ENCODE results near the gene PLXNA4.

The PLXNA4 gene

DNA sequence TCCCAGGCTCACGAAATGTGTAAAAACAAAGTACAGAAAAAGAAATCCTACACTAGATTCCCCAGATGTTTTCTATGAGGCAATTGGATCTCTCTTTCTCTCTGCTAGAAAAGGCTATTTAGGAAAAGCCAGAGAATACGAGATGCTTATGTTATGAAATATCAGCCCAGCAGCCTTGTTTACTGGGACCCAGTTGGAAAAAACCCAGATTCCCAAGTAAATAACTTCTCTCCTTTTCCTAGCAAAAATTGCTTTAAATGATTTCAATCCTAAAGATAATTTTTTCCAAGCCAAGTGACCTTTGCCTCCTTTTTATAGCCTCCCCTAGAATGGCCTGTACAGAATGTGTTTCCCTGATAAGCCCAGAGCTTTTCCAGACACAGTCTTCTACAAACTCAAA, 199.3 kb downstream of the PLXNA4 start:
- TF ChIP-seq, protein P1, sequence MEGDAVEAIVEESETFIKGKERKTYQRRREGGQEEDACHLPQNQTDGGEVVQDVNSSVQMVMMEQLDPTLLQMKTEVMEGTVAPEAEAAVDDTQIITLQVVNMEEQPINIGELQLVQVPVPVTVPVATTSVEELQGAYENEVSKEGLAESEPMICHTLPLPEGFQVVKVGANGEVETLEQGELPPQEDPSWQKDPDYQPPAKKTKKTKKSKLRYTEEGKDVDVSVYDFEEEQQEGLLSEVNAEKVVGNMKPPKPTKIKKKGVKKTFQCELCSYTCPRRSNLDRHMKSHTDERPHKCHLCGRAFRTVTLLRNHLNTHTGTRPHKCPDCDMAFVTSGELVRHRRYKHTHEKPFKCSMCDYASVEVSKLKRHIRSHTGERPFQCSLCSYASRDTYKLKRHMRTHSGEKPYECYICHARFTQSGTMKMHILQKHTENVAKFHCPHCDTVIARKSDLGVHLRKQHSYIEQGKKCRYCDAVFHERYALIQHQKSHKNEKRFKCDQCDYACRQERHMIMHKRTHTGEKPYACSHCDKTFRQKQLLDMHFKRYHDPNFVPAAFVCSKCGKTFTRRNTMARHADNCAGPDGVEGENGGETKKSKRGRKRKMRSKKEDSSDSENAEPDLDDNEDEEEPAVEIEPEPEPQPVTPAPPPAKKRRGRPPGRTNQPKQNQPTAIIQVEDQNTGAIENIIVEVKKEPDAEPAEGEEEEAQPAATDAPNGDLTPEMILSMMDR (conservative IDR thresholded peaks at IDR 0.05; ENCODE audit: low read depth, low read length), result no peak

DNA sequence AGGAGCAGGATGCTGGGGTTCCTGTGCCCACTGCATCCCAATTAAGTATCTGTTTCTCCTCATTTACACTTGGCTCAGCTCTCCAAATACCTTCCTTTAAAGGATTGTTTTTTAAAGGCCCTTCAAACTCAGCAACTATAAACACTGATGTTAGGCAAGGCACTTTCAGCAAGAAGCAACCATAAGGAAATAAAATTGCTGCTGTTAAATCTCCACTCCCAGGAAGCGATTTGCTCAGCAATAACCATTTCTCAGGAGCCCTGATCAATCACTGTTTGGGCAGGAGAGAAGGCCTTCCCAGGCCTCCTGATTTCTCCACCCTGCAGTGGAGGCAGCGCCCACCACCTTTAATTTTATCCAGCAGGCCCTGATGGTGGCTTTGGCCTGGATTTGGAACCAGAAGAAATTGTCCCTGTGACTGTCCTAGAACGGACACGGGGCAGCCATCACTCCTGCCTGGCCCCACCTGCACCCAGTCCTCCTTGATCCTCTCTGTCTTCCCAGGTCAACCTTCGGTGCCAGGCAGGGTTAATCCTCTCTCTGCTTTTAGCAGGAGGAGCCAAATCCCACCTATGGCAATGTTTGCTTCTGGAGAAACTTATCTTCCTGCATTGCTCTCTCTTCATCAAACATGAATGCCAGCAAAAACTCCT, 199.8 kb downstream of the PLXNA4 start:
- DNase-seq (ENCODE audit: low read depth), result no peak
- TF ChIP-seq, protein P1 (conservative IDR thresholded peaks at IDR 0.05; ENCODE audit: low read depth, low read length), result no peak
- no peak overlapping the region for H3K4me3 ChIP-seq (ENCODE audit: low read depth, low read length)

More for the DNA sequence above, 199.3 kb downstream of the PLXNA4 start:
- no peak for DNase-seq (ENCODE audit: low read depth)
- no peak overlapping the region for H3K4me3 ChIP-seq (ENCODE audit: low read depth, low read length)

DNA sequence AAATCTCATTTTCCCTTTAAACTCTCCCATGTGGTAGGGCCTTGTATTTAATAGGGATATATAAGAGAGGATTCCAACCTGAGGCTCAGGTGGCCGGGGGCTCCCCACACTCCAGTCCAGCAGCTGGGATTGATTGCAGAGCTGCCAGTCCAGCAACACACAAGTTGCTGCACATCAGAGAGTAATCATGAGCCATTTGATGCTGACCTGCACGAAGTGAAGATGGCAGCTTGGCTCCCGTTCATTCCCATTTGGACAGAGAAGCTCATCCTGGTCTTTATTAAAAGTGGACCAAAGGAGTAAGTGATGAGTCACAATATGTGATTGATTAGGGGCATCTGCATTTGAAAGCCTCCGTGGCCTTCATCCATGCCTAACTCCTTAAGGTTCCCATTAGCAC, 202.4 kb downstream of the PLXNA4 start:
- no peak for DNase-seq (ENCODE audit: low read depth)
- TF ChIP-seq, protein P1 (conservative IDR thresholded peaks at IDR 0.05; ENCODE audit: low read depth, low read length), result no peak
- H3K4me3 ChIP-seq (ENCODE audit: low read depth, low read length), result no peak overlapping the region

DNA sequence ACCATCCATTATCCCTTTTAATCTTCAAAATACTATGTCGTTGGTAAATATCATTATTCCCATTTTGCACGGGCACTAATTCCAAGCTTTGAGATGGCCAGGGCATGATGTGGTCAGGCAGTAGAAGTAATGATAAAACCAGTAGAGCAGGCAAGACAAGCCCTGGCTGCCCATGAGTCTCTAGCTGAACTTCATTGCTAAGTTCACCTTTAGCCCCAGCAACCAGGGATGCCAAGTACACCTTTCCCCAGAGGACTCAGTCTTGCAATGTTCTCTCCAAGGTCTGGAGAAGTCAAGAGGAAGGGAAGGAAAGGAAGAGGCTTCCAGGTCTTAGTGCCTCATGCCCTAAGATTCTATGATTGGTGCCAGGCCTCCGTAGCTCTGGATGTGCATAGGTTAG, 203.2 kb downstream of the PLXNA4 start:
- no peak overlapping the region for H3K4me3 ChIP-seq (ENCODE audit: low read depth, low read length)
- TF ChIP-seq, protein P1 (conservative IDR thresholded peaks at IDR 0.05; ENCODE audit: low read depth, low read length), result no peak
- no peak for DNase-seq (ENCODE audit: low read depth)

DNA sequence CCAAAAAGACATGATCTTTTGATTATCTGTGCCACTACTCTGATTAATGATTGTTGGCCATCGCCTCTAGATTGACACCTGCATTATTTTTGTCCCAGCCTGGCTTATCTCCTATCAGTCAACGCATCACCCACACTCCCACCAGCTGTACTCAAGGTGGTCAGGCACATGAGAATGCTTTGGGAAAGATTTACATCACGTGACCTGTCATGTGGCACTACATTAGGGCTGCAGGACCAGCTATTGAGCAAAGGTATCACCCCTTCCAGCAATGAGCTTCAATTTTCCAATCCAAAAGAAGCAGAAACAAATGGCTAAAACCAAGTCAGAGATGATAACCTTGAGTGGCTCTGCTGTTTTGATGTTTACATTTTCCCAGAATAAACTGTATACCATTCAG, 204.3 kb downstream of the PLXNA4 start:
- H3K4me3 ChIP-seq (ENCODE audit: low read depth, low read length), result no peak overlapping the region
- TF ChIP-seq, protein P1 (conservative IDR thresholded peaks at IDR 0.05; ENCODE audit: low read depth, low read length), result no peak
- DNase-seq (ENCODE audit: low read depth), result no peak

DNA sequence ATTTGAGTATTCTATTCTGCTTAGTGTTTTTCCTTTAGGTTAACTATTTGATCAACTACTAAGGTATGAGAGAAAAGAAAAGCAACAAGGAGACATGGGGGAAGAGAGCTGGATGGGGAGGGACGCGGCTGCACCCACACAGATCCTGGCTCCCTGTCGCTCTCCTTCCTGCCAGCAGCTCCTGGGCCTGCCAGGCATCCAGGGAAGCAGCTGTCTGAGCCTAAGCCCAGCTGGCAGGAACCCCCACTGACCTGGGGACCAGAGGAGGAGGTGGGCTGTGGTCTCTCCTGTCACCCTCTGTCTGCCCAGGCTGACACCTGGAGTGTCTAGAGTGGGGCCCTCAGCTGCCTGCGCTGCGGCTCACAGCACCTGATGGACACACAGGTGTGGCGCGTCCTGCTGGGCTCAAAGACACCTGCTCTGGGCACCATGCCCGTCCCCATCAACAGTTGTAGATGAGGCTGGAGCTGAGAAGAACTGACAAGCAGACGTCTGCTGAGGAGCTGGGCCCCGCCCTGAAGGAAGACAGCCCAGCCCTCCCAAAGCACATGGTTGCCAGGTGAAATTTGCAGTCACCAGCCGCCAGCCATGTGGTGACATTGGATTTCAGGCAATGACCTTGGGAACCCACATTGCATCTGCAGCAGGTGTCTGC, 207.9 kb downstream of the PLXNA4 start:
- TF ChIP-seq, protein P1 (conservative IDR thresholded peaks at IDR 0.05; ENCODE audit: low read depth, low read length), result no peak

DNA sequence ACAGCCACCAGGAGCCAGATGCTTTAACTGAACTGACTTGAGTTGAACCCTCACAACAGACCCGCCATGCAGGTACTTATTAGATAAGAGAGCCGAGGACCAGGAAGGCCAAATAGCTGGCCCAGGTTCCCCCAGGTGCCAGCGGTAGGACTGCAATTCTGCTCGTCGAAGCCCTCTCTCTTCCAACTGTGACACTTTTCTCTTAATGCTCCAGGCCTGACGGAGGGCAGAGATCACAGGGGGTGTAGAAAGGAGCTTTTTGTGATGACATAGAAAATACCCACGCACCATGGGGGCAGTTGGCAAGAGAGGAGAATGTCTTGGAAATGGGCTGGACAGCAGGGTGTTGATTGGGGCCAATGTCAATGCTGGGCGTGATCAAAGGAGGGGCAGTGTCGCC, 208.5 kb downstream of the PLXNA4 start:
- no peak for DNase-seq (ENCODE audit: low read depth)
- H3K4me3 ChIP-seq (ENCODE audit: low read depth, low read length), result no peak overlapping the region
- TF ChIP-seq, protein P1 (conservative IDR thresholded peaks at IDR 0.05; ENCODE audit: low read depth, low read length), result no peak

More for the DNA sequence above, 207.9 kb downstream of the PLXNA4 start:
- DNase-seq (ENCODE audit: low read depth), result no peak
- H3K4me3 ChIP-seq (ENCODE audit: low read depth, low read length), result no peak overlapping the region

Data from choroid plexus epithelial cell (primary cell).